Panc1 (cell line): ENCODE measurements around the gene IGLON5. TPM values are rescaled to one million over a fixed set of nuclear protein-coding genes. Genes with fewer than 3 reads are reported as not detected.

ENCODE experiments used
- ATAC-seq: fragments of 200-7000 bp; cut with Tn5 transposase; 2 replicates; pipeline ENCODE4 v1.9.1; 2020; ENCODE audit warnings: mild to moderate bottlenecking, moderate library complexity
- BruUV-seq: library from RNA; stranded (reverse); fragments of 400-500 nt; replicated peaks from 2 replicates; lab custom pipeline; 2021; lab: Mats Ljungman, UMichigan
- CTCF ChIA-PET: fragments of 300-600 bp; sonication (Branson Sonifier 250); formaldehyde crosslinking; loops from one replicate; lab custom pipeline; 2022; ENCODE audit warnings: antibody characterized with exemption; lab: Charles Lee
- POLR2A ChIA-PET: fragments of 300-600 bp; sonication (Branson Sonifier 250); formaldehyde crosslinking; loops from one replicate; lab custom pipeline; 2022; ENCODE audit warnings: antibody characterized with exemption; lab: Charles Lee
- DNase-seq: peaks from one replicate; pipeline ENCODE4 v3.0.0-alpha.2; 2010; ENCODE audit warnings: low read depth, low spot score
- H3K27ac ChIP-seq: 2 replicates; pipeline ENCODE4 v1.5.1; 2011; ENCODE audit warnings: mild to moderate bottlenecking, low read length, inconsistent platforms
- H3K27me3 ChIP-seq: fragments of 200-500 bp; sonication (Bioruptor generic); 2 replicates; pipeline ENCODE4 v1.6.0; 2014; ENCODE audit warnings: low read length, inconsistent platforms; ENCODE audit not compliant: control insufficient read depth, insufficient read depth
- H3K36me3 ChIP-seq: fragments of 200-500 bp; sonication (Bioruptor generic); 2 replicates; pipeline ENCODE4 v1.5.1; 2014; ENCODE audit warnings: inconsistent platforms, mild to moderate bottlenecking, low read length, moderate library complexity; ENCODE audit not compliant: control insufficient read depth, insufficient read depth
- H3K4me1 ChIP-seq: 2 replicates; pipeline ENCODE4 v1.5.1; 2011; ENCODE audit warnings: inconsistent platforms, mild to moderate bottlenecking, low read length, moderate library complexity; ENCODE audit not compliant: control insufficient read depth, insufficient read depth
- H3K4me3 ChIP-seq, 2 experiments: 2 replicates each; pipeline ENCODE4 v1.5.1; 2011 to 2012; ENCODE audit warnings: low read depth in 2 of 2, low read length in 2 of 2, mild to moderate bottlenecking in 2 of 2, inconsistent platforms in 1 of 2, moderate library complexity in 1 of 2
- H3K9me3 ChIP-seq: fragments of 200-500 bp; sonication (Bioruptor generic); 2 replicates; pipeline ENCODE4 v1.5.1; 2014; ENCODE audit warnings: low read depth, mild to moderate bottlenecking, inconsistent platforms, low read length, moderate library complexity; ENCODE audit not compliant: control insufficient read depth, insufficient read depth
- POLR2AphosphoS5 ChIP-seq: IDR thresholded peaks from 2 replicates; pipeline ENCODE4 v1.6.1; 2012; ENCODE audit warnings: mild to moderate bottlenecking, low read depth, low read length, moderate library complexity
- SIN3A ChIP-seq: IDR thresholded peaks from 2 replicates; pipeline ENCODE4 v1.6.1; 2012; ENCODE audit warnings: low read depth, mild to moderate bottlenecking, low read length, moderate library complexity, borderline replicate concordance; ENCODE audit not compliant: insufficient read depth
- TCF7L2 ChIP-seq: IDR thresholded peaks from 2 replicates; pipeline ENCODE4 v1.6.1; 2011; ENCODE audit warnings: mild to moderate bottlenecking, low read depth, low read length, inconsistent platforms
- in situ Hi-C: cut with HindIII; loops from 2 replicates; pipeline ENCODE4 v1.10.0; 2016; ENCODE audit warnings: low sequenced_read_pairs, low pct_unique_long_range_greater_than_20kb
- intact Hi-C: fragments of 100-400 bp; cut with micrococcal nuclease; formaldehyde crosslinking; loops from one replicate; pipeline ENCODE4 v1.10.0; 2022; ENCODE audit not compliant: unreplicated experiment
- total RNA-seq: library from RNA; stranded (reverse); gene quantifications from one replicate; pipeline ENCODE4 v1.2.1, GENCODE V29; 2021; ENCODE audit not compliant: unreplicated experiment
- TF ChIP-seq, protein P1 (sequence below), 2 experiments: IDR thresholded peaks; 2 replicates each; pipeline ENCODE4 v1.6.1; 2011 to 2012; ENCODE audit warnings: low read depth in 2 of 2, control low read depth in 1 of 2, low read length in 1 of 2, mild to moderate bottlenecking in 1 of 2, moderate library complexity in 1 of 2; ENCODE audit not compliant: insufficient read depth in 1 of 2
- TF ChIP-seq, protein P2 (sequence below): fragments of 450-650 bp; IDR thresholded peaks from 2 replicates; pipeline ENCODE4 v1.5.1; 2017; ENCODE audit warnings: mild to moderate bottlenecking

The IGLON5 gene
- total RNA-seq, 1 experiment from 2014 or later: 0.13 TPM

DNA sequence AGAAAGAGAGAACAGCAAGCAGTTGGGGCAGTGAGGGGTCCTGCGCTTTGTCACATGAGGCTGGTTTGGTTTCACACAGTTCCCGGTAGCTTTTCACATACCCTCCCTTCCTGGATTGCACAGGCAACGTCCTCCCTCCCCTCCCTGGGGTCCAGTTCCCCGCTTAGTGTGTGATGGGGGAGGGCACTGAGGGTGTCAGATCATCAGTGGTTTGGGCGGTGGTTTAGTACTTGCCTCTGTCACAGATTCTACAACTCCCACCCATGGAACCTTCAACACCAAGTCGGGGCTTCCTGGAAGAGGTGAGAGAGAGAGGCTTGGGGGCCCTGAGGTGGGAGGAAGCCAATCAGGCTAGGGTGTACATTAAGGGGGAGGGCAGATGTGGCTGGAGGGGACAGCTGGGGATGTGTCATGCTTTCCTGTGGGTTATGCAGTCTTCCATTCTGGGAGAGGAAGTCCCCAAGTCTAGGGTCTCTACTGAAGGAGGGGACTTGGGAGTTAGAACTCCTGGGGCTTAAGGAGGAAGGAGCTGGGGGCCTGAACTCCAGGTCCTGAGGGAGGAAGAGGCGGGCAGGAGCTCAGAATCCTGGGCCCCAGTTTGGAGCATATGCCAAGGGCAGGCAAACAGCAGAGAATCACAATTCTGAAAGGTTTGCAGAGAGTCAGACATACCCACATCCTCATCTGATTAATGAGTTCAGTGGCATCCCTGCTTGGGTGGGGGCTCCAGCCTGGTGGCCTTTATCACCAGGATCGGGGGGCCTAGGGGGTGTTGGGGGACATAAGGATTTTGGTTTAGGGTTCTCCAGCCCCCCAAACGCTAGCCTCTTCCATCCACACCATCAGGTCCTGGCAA, 61.4 kb downstream of the IGLON5 start, which contains the start of gene NKG7:
TSS of gene NKG7 (minus strand) at position 6 of the 856 bp plus-strand sequence. CDS start 119 bp downstream, outside the sequence.
- TF ChIP-seq, protein P1, sequence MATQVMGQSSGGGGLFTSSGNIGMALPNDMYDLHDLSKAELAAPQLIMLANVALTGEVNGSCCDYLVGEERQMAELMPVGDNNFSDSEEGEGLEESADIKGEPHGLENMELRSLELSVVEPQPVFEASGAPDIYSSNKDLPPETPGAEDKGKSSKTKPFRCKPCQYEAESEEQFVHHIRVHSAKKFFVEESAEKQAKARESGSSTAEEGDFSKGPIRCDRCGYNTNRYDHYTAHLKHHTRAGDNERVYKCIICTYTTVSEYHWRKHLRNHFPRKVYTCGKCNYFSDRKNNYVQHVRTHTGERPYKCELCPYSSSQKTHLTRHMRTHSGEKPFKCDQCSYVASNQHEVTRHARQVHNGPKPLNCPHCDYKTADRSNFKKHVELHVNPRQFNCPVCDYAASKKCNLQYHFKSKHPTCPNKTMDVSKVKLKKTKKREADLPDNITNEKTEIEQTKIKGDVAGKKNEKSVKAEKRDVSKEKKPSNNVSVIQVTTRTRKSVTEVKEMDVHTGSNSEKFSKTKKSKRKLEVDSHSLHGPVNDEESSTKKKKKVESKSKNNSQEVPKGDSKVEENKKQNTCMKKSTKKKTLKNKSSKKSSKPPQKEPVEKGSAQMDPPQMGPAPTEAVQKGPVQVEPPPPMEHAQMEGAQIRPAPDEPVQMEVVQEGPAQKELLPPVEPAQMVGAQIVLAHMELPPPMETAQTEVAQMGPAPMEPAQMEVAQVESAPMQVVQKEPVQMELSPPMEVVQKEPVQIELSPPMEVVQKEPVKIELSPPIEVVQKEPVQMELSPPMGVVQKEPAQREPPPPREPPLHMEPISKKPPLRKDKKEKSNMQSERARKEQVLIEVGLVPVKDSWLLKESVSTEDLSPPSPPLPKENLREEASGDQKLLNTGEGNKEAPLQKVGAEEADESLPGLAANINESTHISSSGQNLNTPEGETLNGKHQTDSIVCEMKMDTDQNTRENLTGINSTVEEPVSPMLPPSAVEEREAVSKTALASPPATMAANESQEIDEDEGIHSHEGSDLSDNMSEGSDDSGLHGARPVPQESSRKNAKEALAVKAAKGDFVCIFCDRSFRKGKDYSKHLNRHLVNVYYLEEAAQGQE (IDR thresholded peaks at IDR 0.05; ENCODE audit: insufficient read depth in 1 of 2, low read depth in 2 of 2, low read length in 1 of 2): no peak
- TF ChIP-seq SIN3A (no peak), TCF7L2 (no peak), POLR2AphosphoS5 (no peak)
- TF ChIP-seq, protein P2, sequence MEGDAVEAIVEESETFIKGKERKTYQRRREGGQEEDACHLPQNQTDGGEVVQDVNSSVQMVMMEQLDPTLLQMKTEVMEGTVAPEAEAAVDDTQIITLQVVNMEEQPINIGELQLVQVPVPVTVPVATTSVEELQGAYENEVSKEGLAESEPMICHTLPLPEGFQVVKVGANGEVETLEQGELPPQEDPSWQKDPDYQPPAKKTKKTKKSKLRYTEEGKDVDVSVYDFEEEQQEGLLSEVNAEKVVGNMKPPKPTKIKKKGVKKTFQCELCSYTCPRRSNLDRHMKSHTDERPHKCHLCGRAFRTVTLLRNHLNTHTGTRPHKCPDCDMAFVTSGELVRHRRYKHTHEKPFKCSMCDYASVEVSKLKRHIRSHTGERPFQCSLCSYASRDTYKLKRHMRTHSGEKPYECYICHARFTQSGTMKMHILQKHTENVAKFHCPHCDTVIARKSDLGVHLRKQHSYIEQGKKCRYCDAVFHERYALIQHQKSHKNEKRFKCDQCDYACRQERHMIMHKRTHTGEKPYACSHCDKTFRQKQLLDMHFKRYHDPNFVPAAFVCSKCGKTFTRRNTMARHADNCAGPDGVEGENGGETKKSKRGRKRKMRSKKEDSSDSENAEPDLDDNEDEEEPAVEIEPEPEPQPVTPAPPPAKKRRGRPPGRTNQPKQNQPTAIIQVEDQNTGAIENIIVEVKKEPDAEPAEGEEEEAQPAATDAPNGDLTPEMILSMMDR: no peak
- Histone ChIP-seq H3K4me1 (0 out of 2 replicates have a peak, but pooled peaks cover 4% of the 10 kb centered on the region), H3K27ac (no peak within 1 kb of the TSS), H3K36me3 (no peaks in the 10 kb centered on the region), H3K4me3 (no peak within 1 kb of the TSS), H3K9me3 (no peaks in the 10 kb centered on the region), H3K27me3 (no peaks in the 10 kb centered on the region)
- ATAC-seq: no peak
- DNase-seq: no peak
- ChIA-PET POLR2A (no interaction called here), CTCF (no interaction called here)
- intact Hi-C loops (no loop called here), in situ Hi-C loops (no loop called here)
- no TSS peak for BruUV-seq

DNA sequence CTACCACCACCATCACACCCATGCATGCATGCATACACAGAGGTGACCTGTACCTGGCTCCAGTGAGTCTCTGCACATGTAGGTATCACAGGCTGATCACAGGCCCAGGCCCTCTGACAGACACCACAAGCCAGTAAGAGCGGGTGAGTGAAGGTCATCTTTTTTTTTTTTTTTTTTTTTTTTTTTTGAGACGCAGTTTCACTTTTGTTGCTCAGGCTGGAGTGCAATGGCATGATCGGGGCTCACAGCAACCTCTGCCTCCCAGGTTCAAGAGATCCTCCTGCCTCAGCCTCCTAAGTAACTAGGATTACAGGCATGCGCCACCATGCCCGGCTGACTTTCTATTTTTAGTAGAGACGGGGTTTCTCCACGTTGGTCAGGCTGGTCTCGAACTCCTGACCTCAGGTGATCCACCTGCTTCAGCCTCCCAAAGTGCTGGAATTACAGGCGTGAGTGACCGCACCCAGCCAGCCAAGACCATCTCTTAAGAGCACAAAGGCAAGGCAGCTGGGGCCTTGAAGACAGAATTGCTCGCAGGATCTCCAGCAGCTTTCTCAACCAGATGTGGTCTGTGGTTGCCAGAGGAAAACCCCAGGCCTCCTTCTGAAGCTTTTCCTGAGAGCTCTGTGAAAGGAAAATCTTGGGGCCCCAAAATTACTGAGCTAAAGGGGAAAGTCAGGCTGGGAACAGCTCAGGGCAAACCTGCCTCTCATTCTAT, 64.2 kb downstream of the IGLON5 start:
- ChIA-PET CTCF (no interaction called here), POLR2A (no interaction called here)
- Histone ChIP-seq H3K4me1 (no peaks in the 10 kb centered on the region), H3K4me3 (no peak overlapping the region), H3K27ac (no peak overlapping the region), H3K9me3 (no peaks in the 10 kb centered on the region), H3K36me3 (no peaks in the 10 kb centered on the region), H3K27me3 (no peaks in the 10 kb centered on the region)
- intact Hi-C loops: no loop called here
- TF ChIP-seq POLR2AphosphoS5 (no peak), TCF7L2 (no peak), SIN3A (no peak)
- TF ChIP-seq, protein P1 (IDR thresholded peaks at IDR 0.05; ENCODE audit: insufficient read depth in 1 of 2, low read depth in 2 of 2, low read length in 1 of 2): no peak
- TF ChIP-seq, protein P2: no peak
- in situ Hi-C loops: no loop called here
- no peak for ATAC-seq
- BruUV-seq: no TSS peak
- no peak for DNase-seq
